Measurements from ENCODE around the gene PNPLA6. TPM values are rescaled to one million over a fixed set of nuclear protein-coding genes. Genes with fewer than 3 reads are reported as not detected.

Gene PNPLA6
- total and polyA plus RNA-seq, 9 of the 15 experiments (the other 6 are each of a cell fraction or from before 2014, with no cell fraction given) = 0.07 to 30.2 (median 8.3) TPM

DNA sequence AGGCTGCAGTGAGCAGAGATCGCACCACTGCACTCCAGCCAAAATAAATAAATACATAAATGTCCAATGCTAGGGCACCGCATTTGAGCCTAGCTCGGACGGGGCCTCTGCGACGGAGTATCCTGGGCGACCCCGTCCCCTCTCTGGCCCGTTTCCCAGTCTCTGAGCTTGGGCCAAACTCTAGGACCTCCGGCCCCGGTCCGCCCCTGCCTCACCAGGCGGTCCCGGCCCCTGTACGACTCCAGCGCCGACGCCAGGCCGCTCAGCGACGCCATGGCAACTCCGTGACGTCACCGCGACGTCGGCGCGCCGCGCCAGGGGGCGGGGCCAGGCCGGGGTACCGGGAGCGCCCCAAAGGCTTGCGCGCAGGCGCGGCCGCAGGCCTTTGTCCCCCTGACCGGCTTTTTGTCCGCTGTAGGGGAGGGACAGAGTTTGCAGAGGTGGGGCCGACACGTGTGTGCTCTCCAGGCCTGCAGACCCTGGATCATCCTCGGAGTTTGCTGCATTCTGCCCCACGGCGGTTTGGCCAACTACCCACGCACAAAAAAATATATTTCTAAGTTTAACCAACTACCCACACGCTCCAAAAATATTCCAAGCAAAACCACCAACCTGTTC is 46.7 kb upstream of the PNPLA6 start, which contains the start of gene PEX11G (continued):
- TF ChIP-seq PHF8 (IDR thresholded peaks at IDR 0.05; ENCODE audit: borderline replicate concordance, low read length) = peak; percentile 93
- TF ChIP-seq NFATC3 (IDR thresholded peaks at IDR 0.05) = no peak
- peak; percentile 59 for TF ChIP-seq C11orf30 (IDR thresholded peaks at IDR 0.05; ENCODE audit: low read depth)
- peak; percentile 60 to 65 for TF ChIP-seq MAZ (CRISPR knock-in tag; conservative IDR thresholded peaks at IDR 0.05 in 1 of 2, IDR thresholded peaks at IDR 0.05 in 1 of 2)
- peak; percentile 46; the same call in 1 of the 2 replicates for TF ChIP-seq TFAP4 (CRISPR knock-in tag; IDR thresholded peaks at IDR 0.05; ENCODE audit: borderline replicate concordance)
- TF ChIP-seq MTA3 (IDR thresholded peaks at IDR 0.05; ENCODE audit: borderline replicate concordance) = peak; percentile 93
- TF ChIP-seq, protein P1, sequence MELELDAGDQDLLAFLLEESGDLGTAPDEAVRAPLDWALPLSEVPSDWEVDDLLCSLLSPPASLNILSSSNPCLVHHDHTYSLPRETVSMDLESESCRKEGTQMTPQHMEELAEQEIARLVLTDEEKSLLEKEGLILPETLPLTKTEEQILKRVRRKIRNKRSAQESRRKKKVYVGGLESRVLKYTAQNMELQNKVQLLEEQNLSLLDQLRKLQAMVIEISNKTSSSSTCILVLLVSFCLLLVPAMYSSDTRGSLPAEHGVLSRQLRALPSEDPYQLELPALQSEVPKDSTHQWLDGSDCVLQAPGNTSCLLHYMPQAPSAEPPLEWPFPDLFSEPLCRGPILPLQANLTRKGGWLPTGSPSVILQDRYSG (tag; conservative IDR thresholded peaks at IDR 0.05; ENCODE audit: low read depth) = no peak
- peak; percentile 85 for TF ChIP-seq ATF1 (CRISPR knock-in tag; IDR thresholded peaks at IDR 0.05)
- peak; percentile 99 for TF ChIP-seq ATF1 (tag; IDR thresholded peaks at IDR 0.05)
- TF ChIP-seq, protein P2, sequence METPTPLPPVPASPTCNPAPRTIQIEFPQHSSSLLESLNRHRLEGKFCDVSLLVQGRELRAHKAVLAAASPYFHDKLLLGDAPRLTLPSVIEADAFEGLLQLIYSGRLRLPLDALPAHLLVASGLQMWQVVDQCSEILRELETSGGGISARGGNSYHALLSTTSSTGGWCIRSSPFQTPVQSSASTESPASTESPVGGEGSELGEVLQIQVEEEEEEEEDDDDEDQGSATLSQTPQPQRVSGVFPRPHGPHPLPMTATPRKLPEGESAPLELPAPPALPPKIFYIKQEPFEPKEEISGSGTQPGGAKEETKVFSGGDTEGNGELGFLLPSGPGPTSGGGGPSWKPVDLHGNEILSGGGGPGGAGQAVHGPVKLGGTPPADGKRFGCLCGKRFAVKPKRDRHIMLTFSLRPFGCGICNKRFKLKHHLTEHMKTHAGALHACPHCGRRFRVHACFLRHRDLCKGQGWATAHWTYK (CRISPR knock-in tag; IDR thresholded peaks at IDR 0.05) = no peak; the same call in 1 of the 2 replicates
- no peak for TF ChIP-seq DACH1 (IDR thresholded peaks at IDR 0.05; ENCODE audit: partially characterized antibody)
- TF ChIP-seq MYC (IDR thresholded peaks at IDR 0.05; ENCODE audit: low read depth, low read length) = peak; percentile 76
- TF ChIP-seq MYC (CRISPR knock-in tag; IDR thresholded peaks at IDR 0.05; ENCODE audit: borderline replicate concordance, low read depth) = no peak
- peak; percentile 34; the same call in 1 of the 2 replicates for TF ChIP-seq SMAD4 (CRISPR knock-in tag; conservative IDR thresholded peaks at IDR 0.05)
- TF ChIP-seq STAT6 (CRISPR knock-in tag; IDR thresholded peaks at IDR 0.05) = 0 out of 2 replicates have a peak, but pooled peaks have one; percentile 40
- peak; percentile 85; the same call in 1 of the 2 replicates for TF ChIP-seq KHSRP (IDR thresholded peaks at IDR 0.05)
- TF ChIP-seq ZNF699 (CRISPR knock-in tag; IDR thresholded peaks at IDR 0.05; ENCODE audit: insufficient replicate concordance) = no peak
- no peak for TF ChIP-seq ZBTB26 (CRISPR knock-in tag; IDR thresholded peaks at IDR 0.05)
- TF ChIP-seq, protein P3, sequence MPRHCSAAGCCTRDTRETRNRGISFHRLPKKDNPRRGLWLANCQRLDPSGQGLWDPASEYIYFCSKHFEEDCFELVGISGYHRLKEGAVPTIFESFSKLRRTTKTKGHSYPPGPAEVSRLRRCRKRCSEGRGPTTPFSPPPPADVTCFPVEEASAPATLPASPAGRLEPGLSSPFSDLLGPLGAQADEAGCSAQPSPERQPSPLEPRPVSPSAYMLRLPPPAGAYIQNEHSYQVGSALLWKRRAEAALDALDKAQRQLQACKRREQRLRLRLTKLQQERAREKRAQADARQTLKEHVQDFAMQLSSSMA (CRISPR knock-in tag; IDR thresholded peaks at IDR 0.05) = peak; percentile 38; the same call in 1 of the 2 replicates
- peak; percentile 43 for TF ChIP-seq FOSL1 (tag; conservative IDR thresholded peaks at IDR 0.05)
